Measurements from ENCODE around the gene NECAP2. TPM values are rescaled to one million over a fixed set of nuclear protein-coding genes. Genes with fewer than 3 reads are reported as not detected.
"Not testable (repeated sequence)": the region's sequence is repeated elsewhere in the genome, so short reads cannot be mapped to it uniquely, and the experiment has no call there.

The NECAP2 gene
- total RNA-seq, 1 donor from 2014 or later = 52.9 TPM

GRCh38 chr1:16451841-16452528, 11.5 kb downstream of the NECAP2 start:
- DNase-seq (ENCODE audit: low spot score) (no peak), ATAC-seq (no peak)
- intact Hi-C loops (cut with DNase I) = no loop called here

GRCh38 chr1:16454909-16455308, 14.4 kb downstream of the NECAP2 start:
- not testable (repeated sequence) for DNase-seq (ENCODE audit: low spot score); ATAC-seq

GRCh38 chr1:16456151-16456550, 15.6 kb downstream of the NECAP2 start:
- DNase-seq (ENCODE audit: low spot score) = not testable (repeated sequence)
- intact Hi-C loops (cut with DNase I) = loop anchor here (5.0 kb wide), 1 partner anchor 1041 kb away; no protein-coding TSS in a partner anchor

More at GRCh38 chr1:16454909-16455308, 14.4 kb downstream of the NECAP2 start:
- intact Hi-C loops (cut with DNase I) = loop anchor here (5.0 kb wide), 1 partner anchor 1042 kb away; no protein-coding TSS in a partner anchor

GRCh38 chr1:16458831-16459230, 18.3 kb downstream of the NECAP2 start:
- DNase-seq (ENCODE audit: low spot score) (no peak), ATAC-seq (no peak)
- intact Hi-C loops (cut with DNase I) = loop anchor here (5.0 kb wide), 1 partner anchor 1038 kb away; no protein-coding TSS in a partner anchor

More at GRCh38 chr1:16456151-16456550, 15.6 kb downstream of the NECAP2 start:
- ATAC-seq = not testable (repeated sequence)

GRCh38 chr1:16459352-16459925, 18.9 kb downstream of the NECAP2 start:
- intact Hi-C loops (cut with DNase I) = loop anchor here (5.0 kb wide), 1 partner anchor 1038 kb away; no protein-coding TSS in a partner anchor
- no peak for ATAC-seq
- DNase-seq (ENCODE audit: low spot score) = no peak

GRCh38 chr1:16461681-16462080, 21.2 kb downstream of the NECAP2 start:
- no peak for DNase-seq (ENCODE audit: low spot score)
- ATAC-seq = no peak
- intact Hi-C loops (cut with DNase I) = no loop called here

- no peak for DNase-seq (ENCODE audit: low spot score)
- ATAC-seq = no peak
- intact Hi-C loops (cut with DNase I) = no loop called here
Measured at GRCh38 chr1:16462773-16463330, 22.3 kb downstream of the NECAP2 start.

DNA sequence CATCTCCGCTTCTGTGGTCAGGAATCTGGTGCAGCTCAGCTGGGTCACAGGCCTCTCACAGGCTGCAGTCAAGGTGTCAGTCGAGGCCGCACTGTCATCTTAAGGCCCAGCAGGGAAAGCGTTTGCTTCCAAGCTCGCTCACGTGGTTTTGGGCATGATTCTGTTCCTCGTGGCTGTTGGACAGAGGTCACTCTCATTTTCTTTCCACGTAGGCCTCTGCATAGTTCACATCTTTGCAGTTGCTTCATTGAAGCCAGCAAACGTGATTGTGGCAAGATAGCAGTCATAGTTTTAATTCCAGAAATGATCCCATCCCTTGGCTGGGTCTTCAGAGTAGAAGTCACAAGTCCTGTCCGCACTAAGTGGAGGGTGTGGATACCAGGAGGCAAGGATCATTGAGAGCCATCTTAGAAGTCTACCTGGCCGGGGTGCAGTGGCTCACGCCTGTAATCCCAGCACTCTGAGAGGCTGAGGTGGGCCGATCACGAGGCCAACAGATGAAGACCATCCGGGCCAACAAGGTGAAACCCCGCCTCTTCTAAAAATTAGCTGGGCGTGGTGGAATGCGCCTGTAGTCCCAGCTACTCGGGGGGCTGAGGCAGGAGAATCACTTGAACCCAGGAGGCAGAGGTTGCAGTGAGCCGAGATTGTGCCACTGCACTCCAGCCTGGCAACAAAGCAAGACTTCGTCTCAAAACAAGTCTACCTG, 24.5 kb downstream of the NECAP2 start:
- ATAC-seq (no peak), DNase-seq (ENCODE audit: low spot score) (no peak)
- intact Hi-C loops (cut with DNase I) = no loop called here

DNA sequence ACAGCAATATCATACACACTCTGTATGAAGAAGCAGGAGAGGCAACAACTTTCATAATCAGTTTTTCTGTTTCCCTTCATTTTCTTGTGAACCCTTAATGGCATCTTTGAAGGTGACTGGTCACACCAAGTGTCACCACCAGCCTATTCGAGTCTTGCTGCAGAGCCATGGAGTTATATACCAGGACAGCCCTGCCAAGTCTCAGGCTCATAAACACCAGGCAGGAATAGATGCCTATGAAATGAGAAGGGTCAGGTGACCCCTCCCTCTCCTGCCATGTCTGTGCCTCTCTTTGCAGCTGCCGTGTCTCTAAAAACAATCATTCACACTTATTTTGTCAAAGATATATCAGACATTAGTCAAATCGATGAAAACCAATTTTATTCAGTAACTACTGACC, 28.0 kb downstream of the NECAP2 start:
- intact Hi-C loops (cut with DNase I) = no loop called here
- no peak for DNase-seq (ENCODE audit: low spot score)
- ATAC-seq = no peak

- no peak for ATAC-seq
- intact Hi-C loops (cut with DNase I) = no loop called here
- no peak for DNase-seq (ENCODE audit: low spot score)
Measured at GRCh38 chr1:16474166-16474800, 33.8 kb downstream of the NECAP2 start.

- ATAC-seq; intact Hi-C loops (cut with DNase I); DNase-seq (ENCODE audit: low spot score): not testable (repeated sequence)
Measured at GRCh38 chr1:16474891-16475290, 34.4 kb downstream of the NECAP2 start.

- ATAC-seq; intact Hi-C loops (cut with DNase I); DNase-seq (ENCODE audit: low spot score): not testable (repeated sequence)
Measured at GRCh38 chr1:16475771-16476770, 35.5 kb downstream of the NECAP2 start.

DNA sequence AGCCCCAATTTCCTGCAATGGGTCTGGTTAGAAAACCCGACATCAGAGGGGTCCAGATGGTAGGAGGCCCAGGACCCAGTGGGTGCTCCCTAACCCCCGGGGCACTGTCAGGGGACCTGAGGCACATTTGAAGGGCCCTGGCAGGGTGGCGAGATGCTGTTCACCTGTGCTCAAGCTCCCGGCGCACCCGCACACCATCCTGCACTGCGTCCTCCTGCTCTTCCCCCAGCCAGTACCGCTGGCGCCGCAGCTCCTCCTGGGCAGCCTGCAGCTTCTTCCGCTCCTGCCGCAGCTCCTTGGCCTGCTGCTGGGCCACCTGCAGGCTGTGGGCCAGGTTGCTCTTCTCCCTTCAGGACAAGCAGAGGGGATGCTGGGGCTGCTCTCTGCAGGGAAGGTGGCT, 37.6 kb downstream of the NECAP2 start:
- intact Hi-C loops (cut with DNase I) = no loop called here
- DNase-seq (ENCODE audit: low spot score) (no peak), ATAC-seq (no peak)

- DNase-seq (ENCODE audit: low spot score); intact Hi-C loops (cut with DNase I): not testable (repeated sequence)
- peak; percentile 20 for ATAC-seq
Measured at GRCh38 chr1:16483146-16483545, 42.6 kb downstream of the NECAP2 start.

DNA sequence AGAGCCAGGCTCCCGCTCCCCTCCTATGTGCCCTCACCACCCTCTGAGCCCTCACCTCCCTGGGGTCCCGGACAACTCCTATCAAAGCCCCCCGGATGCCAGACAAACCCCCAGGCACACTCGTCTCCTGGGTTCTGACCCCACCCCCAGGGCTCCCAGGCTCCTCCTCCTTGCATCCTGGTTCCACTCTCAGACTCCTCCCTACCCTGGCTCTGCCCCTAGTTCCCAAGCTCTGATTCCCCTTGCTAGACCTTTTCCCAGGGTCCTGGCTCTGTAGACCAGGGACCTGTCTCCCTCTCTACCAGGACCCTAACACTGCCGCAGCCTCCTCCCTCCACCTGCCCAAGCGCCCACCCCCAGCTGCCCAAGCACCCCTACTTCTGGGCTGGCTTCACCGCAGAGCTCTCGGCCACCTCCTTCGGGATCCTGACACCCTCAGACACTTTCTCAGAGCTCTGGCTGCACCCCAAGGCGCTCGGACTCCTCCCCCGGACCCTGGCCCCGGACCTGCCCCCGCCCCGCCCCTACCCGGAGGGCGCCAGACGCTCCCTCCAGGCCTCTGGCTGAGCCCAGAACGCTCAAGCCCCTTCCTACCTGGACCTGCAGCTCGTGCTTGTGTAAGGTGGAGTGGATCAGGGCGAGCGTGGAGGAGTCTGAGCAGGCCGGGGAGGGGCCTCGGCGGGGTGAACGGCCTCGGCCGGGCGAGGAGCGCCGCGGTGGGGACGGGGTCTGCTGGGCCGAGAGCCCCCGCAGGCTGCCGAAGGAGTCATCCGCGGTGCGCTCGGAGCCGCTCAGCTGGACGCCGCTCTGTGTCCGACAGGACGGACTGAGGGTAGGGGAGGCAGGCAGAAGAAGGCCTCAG, 43.3 kb downstream of the NECAP2 start:
- intact Hi-C loops (cut with DNase I); DNase-seq (ENCODE audit: low spot score); ATAC-seq: not testable (repeated sequence)

- ATAC-seq (no peak), DNase-seq (ENCODE audit: low spot score) (peak; percentile 47)
- intact Hi-C loops (cut with DNase I) = no loop called here
Measured at GRCh38 chr1:16484501-16484835, 43.9 kb downstream of the NECAP2 start.

GRCh38 chr1:16484931-16485330, 44.4 kb downstream of the NECAP2 start:
- intact Hi-C loops (cut with DNase I) = no loop called here
- ATAC-seq = no peak
- DNase-seq (ENCODE audit: low spot score) = no peak

Data from sciatic nerve (tissue), 2 donors.